Vagina (tissue), 2 donors: ENCODE measurements around the gene PDZK1IP1. TPM values are rescaled to one million over a fixed set of nuclear protein-coding genes. Genes with fewer than 3 reads are reported as not detected.
"Not testable (repeated sequence)": the region's sequence is repeated elsewhere in the genome, so short reads cannot be mapped to it uniquely, and the experiment has no call there.

Source experiments
- DNase-seq, 2 donors: peaks; one replicate each; pipeline ENCODE4 v3.0.0-alpha.2; 2017; ENCODE audit errors: extremely low spot score in 2 of 2
- H3K27ac ChIP-seq: fragments of 200-600 bp; sonication (generic); one replicate; pipeline ENCODE4 v1.5.1; 2019
- H3K27me3 ChIP-seq: fragments of 200-600 bp; sonication (generic); one replicate; pipeline ENCODE4 v1.5.1; 2019
- H3K36me3 ChIP-seq, 2 donors: fragments of 200-600 bp; sonication (generic); one replicate each; pipeline ENCODE4 v1.5.1; 2017 to 2019
- H3K4me1 ChIP-seq: fragments of 200-600 bp; sonication (generic); one replicate; pipeline ENCODE4 v1.5.1; 2019
- H3K4me3 ChIP-seq, 2 donors: fragments of 200-600 bp; sonication (generic); 1 replicate in 1 of 2; 2 replicates in 1 of 2; pipeline ENCODE4 v1.5.1; 2016 to 2019
- H3K9me3 ChIP-seq: fragments of 200-600 bp; sonication (generic); one replicate; pipeline ENCODE4 v1.5.1; 2019
- CTCF ChIP-seq, 3 experiments: fragments of 450-650 bp in 2 of 3; fragments of 200-600 bp in 1 of 3; sonication (generic) in 1 of 3; IDR thresholded peaks; one replicate each; pipeline ENCODE4 v1.5.1; 2017 to 2019; ENCODE audit warnings: antibody characterized with exemption in 3 of 3, mild to moderate bottlenecking in 2 of 3, moderate library complexity in 2 of 3
- POLR2A ChIP-seq, 2 donors: fragments of 450-650 bp; IDR thresholded peaks; one replicate each; pipeline ENCODE4 v1.6.1; 2017; ENCODE audit warnings: antibody characterized with exemption in 2 of 2, mild to moderate bottlenecking in 2 of 2, moderate library complexity in 2 of 2
- POLR2AphosphoS5 ChIP-seq, 2 donors: sonication (generic); formaldehyde crosslinking; IDR thresholded peaks; one replicate each; pipeline ENCODE4 v1.9.0; 2017; ENCODE audit warnings: antibody characterized with exemption in 2 of 2, mild to moderate bottlenecking in 2 of 2, low read depth in 1 of 2; ENCODE audit not compliant: insufficient read depth in 1 of 2
- intact Hi-C: fragments of 100-400 bp; cut with DNase I; formaldehyde crosslinking; loops from one replicate; pipeline ENCODE4 v1.15.1; 2023
- total RNA-seq: library from RNA; depleted of rRNA; stranded (reverse); fragments of >200 nt; gene quantifications from one replicate; pipeline ENCODE4 v1.2.3, GENCODE V29; 2016

The PDZK1IP1 gene
- total RNA-seq, 1 donor from 2014 or later: 55.2 TPM

GRCh38 chr1:47208374-47208850, 18.6 kb upstream of the PDZK1IP1 start:
- Histone ChIP-seq H3K27me3 (no peaks in the 10 kb centered on the region), H3K36me3 (no peaks in the 10 kb centered on the region), H3K4me1 (no peaks in the 10 kb centered on the region), H3K4me3 (no peak overlapping the region), H3K9me3 (no peaks in the 10 kb centered on the region), H3K27ac (no peak overlapping the region)
- intact Hi-C loops: no loop called here
- TF ChIP-seq POLR2A (IDR thresholded peaks at IDR 0.05): no peak
- no peak for TF ChIP-seq CTCF (IDR thresholded peaks at IDR 0.05)
- no peak for TF ChIP-seq POLR2AphosphoS5 (IDR thresholded peaks at IDR 0.05; ENCODE audit: insufficient read depth in 1 of 2, low read depth in 1 of 2)
- no peak for DNase-seq

- no peak for DNase-seq
- Histone ChIP-seq H3K27me3 (no peaks in the 10 kb centered on the region), H3K36me3 (no peaks in the 10 kb centered on the region), H3K9me3 (no peaks in the 10 kb centered on the region), H3K4me1 (no peaks in the 10 kb centered on the region), H3K27ac (no peak overlapping the region), H3K4me3 (no peak overlapping the region)
- intact Hi-C loops: no loop called here
- TF ChIP-seq POLR2A (IDR thresholded peaks at IDR 0.05) (no peak), CTCF (IDR thresholded peaks at IDR 0.05) (no peak), POLR2AphosphoS5 (IDR thresholded peaks at IDR 0.05; ENCODE audit: insufficient read depth in 1 of 2, low read depth in 1 of 2) (no peak)
These were observed 18.1 kb upstream of the PDZK1IP1 start for GRCh38 chr1:47207803-47208373.

GRCh38 chr1:47205918-47206317, 16.1 kb upstream of the PDZK1IP1 start:
- H3K27ac ChIP-seq: no peak overlapping the region
- no peaks in the 10 kb centered on the region for H3K36me3 ChIP-seq
- intact Hi-C loops: no loop called here
- H3K4me1 ChIP-seq: no peaks in the 10 kb centered on the region
- TF ChIP-seq POLR2AphosphoS5 (IDR thresholded peaks at IDR 0.05; ENCODE audit: insufficient read depth in 1 of 2, low read depth in 1 of 2): no peak
- no peak for TF ChIP-seq POLR2A (IDR thresholded peaks at IDR 0.05)
- no peak for TF ChIP-seq CTCF (IDR thresholded peaks at IDR 0.05)
- no peak overlapping the region for H3K4me3 ChIP-seq
- H3K9me3 ChIP-seq: no peaks in the 10 kb centered on the region
- peaks cover 4% of the 10 kb centered on the region for H3K27me3 ChIP-seq
- DNase-seq: no peak

GRCh38 chr1:47203504-47203903, 13.7 kb upstream of the PDZK1IP1 start:
- H3K4me1 ChIP-seq, H3K36me3 ChIP-seq, H3K4me3 ChIP-seq, DNase-seq, intact Hi-C loops, H3K27me3 ChIP-seq, H3K27ac ChIP-seq, H3K9me3 ChIP-seq: not testable (repeated sequence)

GRCh38 chr1:47201179-47201578, 11.3 kb upstream of the PDZK1IP1 start:
- H3K27me3 ChIP-seq: peaks cover 4% of the 10 kb centered on the region
- no peak for DNase-seq
- TF ChIP-seq POLR2A (IDR thresholded peaks at IDR 0.05) (no peak), POLR2AphosphoS5 (IDR thresholded peaks at IDR 0.05; ENCODE audit: insufficient read depth in 1 of 2, low read depth in 1 of 2) (no peak), CTCF (IDR thresholded peaks at IDR 0.05) (no peak)

More at GRCh38 chr1:47201179-47201578, 11.3 kb upstream of the PDZK1IP1 start:
- H3K36me3 ChIP-seq: no peaks in the 10 kb centered on the region
- no peak overlapping the region for H3K27ac ChIP-seq
- no peaks in the 10 kb centered on the region for H3K4me1 ChIP-seq
- no peak overlapping the region for H3K4me3 ChIP-seq
- intact Hi-C loops: no loop called here
- H3K9me3 ChIP-seq: no peaks in the 10 kb centered on the region
